ENCODE measurements around the gene CHST11. TPM values are rescaled to one million over a fixed set of nuclear protein-coding genes. Genes with fewer than 3 reads are reported as not detected.

CHST11 gene
- total and polyA plus RNA-seq, 3 donors from 2014 or later = 5.1 to 36.9 (median 23.9) TPM

- no peak overlapping the region for H3K4me3 ChIP-seq
- TF ChIP-seq POLR2A (IDR thresholded peaks at IDR 0.05) = no peak
- TF ChIP-seq CTCF (IDR thresholded peaks at IDR 0.05) = no peak
- H3K9me3 ChIP-seq = no peaks in the 10 kb centered on the region
- H3K4me1 ChIP-seq = no peaks in the 10 kb centered on the region
- DNase-seq = no peak
- 38 to 59% methylated on average over 2 of the region's 2 CpGs for WGBS, 2 donors
- no peaks in the 10 kb centered on the region for H3K27me3 ChIP-seq
- H3K36me3 ChIP-seq (ENCODE audit: low read depth, missing control alignments) = no peaks in the 10 kb centered on the region
- H3K27ac ChIP-seq = peak overlapping the region; percentile 12 to 54
- intact Hi-C loops (cut with DNase I; ENCODE audit: low total_unique reads) = no loop called here
Measured at GRCh38 chr12:104779134-104779533, 322.4 kb downstream of the CHST11 start.

GRCh38 chr12:104782296-104782695 is 325.5 kb downstream of the CHST11 start:
- no peaks in the 10 kb centered on the region for H3K36me3 ChIP-seq (ENCODE audit: low read depth, missing control alignments)
- no peaks in the 10 kb centered on the region for H3K9me3 ChIP-seq
- H3K27ac ChIP-seq = no peak overlapping the region
- TF ChIP-seq POLR2A (IDR thresholded peaks at IDR 0.05) (no peak), CTCF (IDR thresholded peaks at IDR 0.05) (no peak)
- 94 to 96% methylated on average over 3 of the region's 3 CpGs for WGBS, 2 donors
- intact Hi-C loops (cut with DNase I; ENCODE audit: low total_unique reads) = no loop called here
- H3K4me3 ChIP-seq = no peak overlapping the region
- no peaks in the 10 kb centered on the region for H3K27me3 ChIP-seq
- no peak for DNase-seq
- peaks cover 5% of the 10 kb centered on the region for H3K4me1 ChIP-seq

GRCh38 chr12:104784592-104784991 is 327.8 kb downstream of the CHST11 start:
- DNase-seq = peak; percentile 51
- Histone ChIP-seq H3K4me1 (peaks cover 10% of the 10 kb centered on the region), H3K27me3 (no peaks in the 10 kb centered on the region), H3K27ac (no peak overlapping the region), H3K36me3 (ENCODE audit: low read depth, missing control alignments) (no peaks in the 10 kb centered on the region), H3K4me3 (no peak overlapping the region), H3K9me3 (no peaks in the 10 kb centered on the region)
- intact Hi-C loops (cut with DNase I; ENCODE audit: low total_unique reads) = no loop called here
- no peak for TF ChIP-seq POLR2A (IDR thresholded peaks at IDR 0.05)
- no peak for TF ChIP-seq CTCF (IDR thresholded peaks at IDR 0.05)
- 36 to 50% methylated on average over 1 of the region's 1 CpG for WGBS, 2 donors

GRCh38 chr12:104785886-104786285 is 329.1 kb downstream of the CHST11 start:
- no peaks in the 10 kb centered on the region for H3K27me3 ChIP-seq
- H3K4me3 ChIP-seq = no peak overlapping the region
- no peaks in the 10 kb centered on the region for H3K36me3 ChIP-seq (ENCODE audit: low read depth, missing control alignments)
- TF ChIP-seq POLR2A (IDR thresholded peaks at IDR 0.05) = no peak
- no peak for TF ChIP-seq CTCF (IDR thresholded peaks at IDR 0.05)
- no peaks in the 10 kb centered on the region for H3K9me3 ChIP-seq
- DNase-seq = no peak
- peaks cover 10% of the 10 kb centered on the region for H3K4me1 ChIP-seq
- H3K27ac ChIP-seq = no peak overlapping the region
- WGBS, 2 donors = 92% methylated on average over 5 of the region's 5 CpGs
- intact Hi-C loops (cut with DNase I; ENCODE audit: low total_unique reads) = no loop called here

GRCh38 chr12:104786352-104786751 is 329.6 kb downstream of the CHST11 start:
- intact Hi-C loops (cut with DNase I; ENCODE audit: low total_unique reads) = no loop called here
- DNase-seq = no peak
- Histone ChIP-seq H3K27me3 (no peaks in the 10 kb centered on the region), H3K36me3 (ENCODE audit: low read depth, missing control alignments) (no peaks in the 10 kb centered on the region), H3K27ac (no peak overlapping the region), H3K4me1 (peaks cover 10% of the 10 kb centered on the region), H3K4me3 (no peak overlapping the region), H3K9me3 (no peaks in the 10 kb centered on the region)
- 89 to 91% methylated on average over 5 of the region's 5 CpGs for WGBS, 2 donors
- TF ChIP-seq CTCF (IDR thresholded peaks at IDR 0.05) (no peak), POLR2A (IDR thresholded peaks at IDR 0.05) (no peak)
